Spinal cord (tissue), 10 donors: ENCODE results near the gene RGS6. TPM values are rescaled to one million over a fixed set of nuclear protein-coding genes. Genes with fewer than 3 reads are reported as not detected.
"Not testable (repeated sequence)": the region's sequence is repeated elsewhere in the genome, so short reads cannot be mapped to it uniquely, and the experiment has no call there.

Experiments used
- DNase-seq, 6 donors: peaks; one replicate each; pipeline versions ENCODE4 v3.0.0 to v3.0.0-alpha.2; 2013 to 2015; ENCODE audit warnings: low spot score in 6 of 6, low read depth in 4 of 6
- H3K27ac ChIP-seq: one replicate; pipeline ENCODE4 v1.5.1; 2013; ENCODE audit warnings: low read depth, low read length, control low read depth
- H3K27me3 ChIP-seq: one replicate; pipeline ENCODE4 v1.6.1; 2013; ENCODE audit warnings: low read length; ENCODE audit not compliant: control insufficient read depth, insufficient read depth
- H3K36me3 ChIP-seq: one replicate; pipeline ENCODE4 v1.6.1; 2013; ENCODE audit warnings: low read length; ENCODE audit not compliant: control insufficient read depth, insufficient read depth
- H3K4me1 ChIP-seq: one replicate; pipeline ENCODE4 v1.6.1; 2013; ENCODE audit warnings: low read length; ENCODE audit not compliant: control insufficient read depth, insufficient read depth
- H3K4me3 ChIP-seq: one replicate; pipeline ENCODE4 v1.5.1; 2013; ENCODE audit warnings: low read depth, low read length, control low read depth
- H3K9me3 ChIP-seq: one replicate; pipeline ENCODE4 v1.6.1; 2013; ENCODE audit warnings: low read length; ENCODE audit not compliant: control insufficient read depth, insufficient read depth
- WGBS: methylation state at CpG from one replicate; pipeline ENCODE4 v1.1.5; 2013; ENCODE audit warnings: missing lambda C conversion rate; ENCODE audit not compliant: insufficient coverage; 5-methylcytosine and 5-hydroxymethylcytosine counted together
- long read RNA-seq, 4 donors: transcript quantifications; one replicate each; lab custom pipeline, GENCODE V29; 2026
- polyA plus RNA-seq, 2 donors: library from polyadenylated mRNA; unstranded; fragments of 120-200 nt; gene quantifications; one replicate each; pipeline ENCODE4 v1.2.1, GENCODE V29; 2013; ENCODE audit not compliant: insufficient read length in 2 of 2
- total RNA-seq, 2 donors: library from RNA; depleted of rRNA in 1 of 2; stranded (reverse); fragments of 120-200 nt in 1 of 2; fragments of >200 nt in 1 of 2; gene quantifications; one replicate each; pipeline versions ENCODE4 v1.2.3 to v1.2.4, GENCODE V29; 2013 to 2014
- donor health status: healthy.

RGS6 gene
- total RNA-seq (1 to 10 TPM; 9.1 to 9.4 TPM), polyA plus RNA-seq (10 to 100 TPM; 11.2 to 11.5 TPM)
- long read RNA-seq, donor 1, result 0 reads
- long read RNA-seq, donor 2, result 0 reads
- long read RNA-seq, donor 3, result 0 reads
- long read RNA-seq, donor 4, result 0 reads

DNA sequence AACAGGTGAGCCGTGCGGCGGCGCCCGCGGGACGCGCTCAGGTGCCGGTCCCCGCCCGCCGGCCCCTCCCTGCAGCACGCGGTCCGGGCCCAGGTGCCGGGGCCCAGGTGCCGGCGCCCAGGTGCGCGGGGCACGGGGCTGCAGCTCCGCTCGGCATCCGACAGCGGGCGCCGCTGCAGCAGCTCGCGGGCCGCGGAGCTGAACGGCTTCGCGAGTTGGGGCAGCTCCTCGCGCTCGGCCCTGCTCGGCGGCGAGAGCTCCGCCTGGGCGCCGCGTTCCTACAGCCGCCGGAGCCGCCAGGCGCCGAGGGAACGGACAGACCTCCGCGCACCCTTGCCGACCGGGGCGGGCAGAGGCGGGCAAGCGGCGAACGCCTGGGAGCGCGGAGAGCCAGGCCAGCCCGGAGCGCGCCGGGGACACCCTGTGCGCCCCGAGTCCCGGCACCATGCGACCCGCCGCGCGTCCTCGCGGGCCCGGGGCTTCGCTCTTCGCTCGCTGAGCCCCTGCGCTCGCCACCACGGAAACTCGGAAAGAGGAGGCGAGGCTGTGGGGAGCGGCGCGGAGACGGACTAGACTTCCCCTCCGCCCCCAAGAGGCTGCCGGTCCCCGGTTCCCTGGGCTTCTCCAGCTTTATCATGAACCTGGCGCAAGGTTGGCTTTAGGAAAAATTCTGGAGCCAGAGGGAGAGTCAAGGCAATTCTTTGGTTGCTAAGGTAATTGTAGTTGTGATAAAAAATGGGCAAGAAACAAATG lies at the start of gene RGS6:
RGS6 (plus strand) TSS at position 201 of the 753 bp plus-strand sequence.
- WGBS, result under 1% methylated on average over 89 of the region's 92 CpGs
- Histone ChIP-seq H3K9me3 (no peaks in the 10 kb centered on the region), H3K36me3 (no peaks in the 10 kb centered on the region), H3K27ac (peak within 1 kb of the TSS; percentile 12), H3K4me3 (peak within 1 kb of the TSS; percentile 43), H3K27me3 (peaks cover 25% of the 10 kb centered on the region), H3K4me1 (peaks cover 13% of the 10 kb centered on the region)
- DNase-seq, result peak in 3 of 6 donors; percentile 24 to 80 (median 74)

DNA sequence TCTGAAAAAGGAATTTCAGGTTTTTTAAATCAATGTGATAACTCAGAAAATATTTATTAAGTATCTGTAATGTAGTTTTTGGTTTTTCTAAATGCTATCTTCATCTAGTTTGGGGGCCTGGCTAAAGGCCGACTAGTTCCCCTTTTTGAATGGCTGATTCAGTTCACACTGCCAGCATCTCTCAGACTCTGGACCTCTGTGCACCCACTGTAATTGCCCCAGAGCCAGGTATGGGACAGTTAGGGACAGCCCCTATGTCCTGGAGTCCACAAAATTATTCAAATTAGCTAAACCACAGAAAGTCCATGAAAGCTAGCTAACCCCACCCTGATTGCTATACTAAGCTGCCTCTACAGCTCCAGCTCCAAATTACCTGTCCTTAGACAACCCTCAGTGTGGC lies 49.1 kb upstream of the RGS6 start:
- DNase-seq, result no peak
- no peaks in the 10 kb centered on the region for H3K36me3 ChIP-seq
- no peaks in the 10 kb centered on the region for H3K27me3 ChIP-seq
- H3K4me1 ChIP-seq, result no peaks in the 10 kb centered on the region
- no peak overlapping the region for H3K27ac ChIP-seq
- 100% methylated on average over 1 of the region's 1 CpG for WGBS
- H3K4me3 ChIP-seq, result no peak overlapping the region
- no peaks in the 10 kb centered on the region for H3K9me3 ChIP-seq

DNA sequence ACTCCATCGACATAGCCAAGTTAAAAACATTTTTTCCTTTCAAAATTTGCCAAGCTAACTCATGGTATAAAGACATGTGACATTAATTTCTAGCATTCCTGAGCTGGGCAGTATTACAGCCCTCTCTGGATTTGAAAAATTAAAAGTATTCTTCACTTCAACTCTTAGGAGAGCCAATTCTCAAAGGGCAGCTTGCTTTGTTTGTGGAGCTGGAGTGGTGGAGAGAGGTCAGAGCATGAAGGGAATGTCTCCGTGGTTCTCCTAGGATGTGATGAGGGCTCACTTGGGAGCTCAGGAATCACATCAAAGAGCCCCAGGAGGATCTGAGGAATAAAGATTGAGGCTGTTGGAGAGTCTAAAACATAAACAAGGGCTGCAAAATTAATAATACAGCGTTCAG lies 46.9 kb upstream of the RGS6 start:
- peak in 1 of 6 donors; percentile 31 for DNase-seq

DNA sequence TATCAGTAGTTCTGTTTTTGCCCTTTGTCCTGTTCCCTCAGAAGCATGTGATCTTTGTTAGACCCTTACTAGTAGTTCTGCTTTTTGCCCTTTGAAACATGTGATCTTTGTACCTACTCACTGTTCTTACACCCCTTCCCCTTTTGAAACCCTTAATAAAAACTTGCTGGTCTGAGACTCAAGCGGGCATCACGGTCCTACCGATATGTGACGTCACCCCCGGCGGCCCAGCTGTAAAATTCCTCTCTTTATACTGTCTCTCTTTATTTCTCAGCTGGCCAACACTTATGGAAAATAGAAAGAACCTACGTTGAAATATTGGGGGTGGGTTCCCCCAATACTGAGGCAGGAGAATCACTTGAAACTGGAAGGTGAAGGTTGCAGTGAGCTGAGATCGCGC lies 44.4 kb upstream of the RGS6 start:
- not testable (repeated sequence) for H3K36me3 ChIP-seq, H3K4me3 ChIP-seq, H3K27ac ChIP-seq, DNase-seq, H3K27me3 ChIP-seq, H3K9me3 ChIP-seq, H3K4me1 ChIP-seq
- WGBS, result no CpG with 5 or more reads among the region's 9 CpGs

More for the DNA sequence above, 46.9 kb upstream of the RGS6 start:
- 50% methylated on average over 1 of the region's 3 CpGs for WGBS
- Histone ChIP-seq H3K27ac (no peak overlapping the region), H3K27me3 (no peaks in the 10 kb centered on the region), H3K36me3 (no peaks in the 10 kb centered on the region), H3K9me3 (no peaks in the 10 kb centered on the region), H3K4me1 (no peaks in the 10 kb centered on the region), H3K4me3 (no peak overlapping the region)

DNA sequence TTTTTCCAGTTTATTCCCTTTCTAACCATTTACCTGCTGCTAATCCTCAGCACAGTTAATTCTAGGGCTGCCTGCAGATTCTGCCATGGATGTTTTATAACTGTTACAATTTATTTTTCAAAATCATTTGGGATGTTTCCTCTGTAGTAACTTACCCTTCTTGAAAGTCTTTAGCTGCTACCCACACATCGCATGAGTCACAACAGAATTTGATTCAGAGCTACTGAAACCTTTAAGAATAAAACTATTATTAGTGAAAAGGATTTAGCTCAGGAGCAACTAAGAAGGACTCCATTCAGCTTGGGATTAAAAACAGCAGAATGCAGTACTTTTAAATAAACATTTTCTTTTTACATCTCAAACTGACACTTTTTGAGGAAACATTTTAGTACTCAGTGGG lies 41.7 kb upstream of the RGS6 start:
- no peaks in the 10 kb centered on the region for H3K4me1 ChIP-seq
- no CpG with 5 or more reads among the region's 1 CpG for WGBS
- no peak for DNase-seq
- H3K36me3 ChIP-seq, result no peaks in the 10 kb centered on the region
- H3K9me3 ChIP-seq, result no peaks in the 10 kb centered on the region
- no peak overlapping the region for H3K27ac ChIP-seq
- no peaks in the 10 kb centered on the region for H3K27me3 ChIP-seq
- H3K4me3 ChIP-seq, result no peak overlapping the region

DNA sequence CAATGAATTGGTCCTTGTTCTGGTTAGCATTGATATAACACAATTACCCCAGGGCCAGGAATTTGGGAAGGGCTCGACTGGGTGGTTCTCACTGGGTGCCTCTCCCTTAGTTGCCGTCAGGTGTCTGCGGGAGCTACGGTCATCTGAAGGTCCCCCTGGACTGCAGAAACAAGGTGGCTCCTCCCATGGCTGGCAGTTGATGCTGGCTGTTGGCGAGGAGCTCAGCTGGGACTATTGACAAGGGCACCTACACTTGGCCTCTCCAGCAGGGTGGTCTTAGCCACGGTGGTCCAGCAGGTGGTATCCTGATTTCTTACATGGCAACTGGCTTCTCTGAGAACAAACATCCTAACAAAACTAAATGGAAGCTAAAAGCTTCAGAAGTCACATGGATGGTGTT lies 41.0 kb upstream of the RGS6 start:
- Histone ChIP-seq H3K27ac (no peak overlapping the region), H3K36me3 (no peaks in the 10 kb centered on the region), H3K4me1 (no peaks in the 10 kb centered on the region), H3K9me3 (no peaks in the 10 kb centered on the region), H3K4me3 (no peak overlapping the region), H3K27me3 (no peaks in the 10 kb centered on the region)
- no peak for DNase-seq
- 88% methylated on average over 5 of the region's 6 CpGs for WGBS

DNA sequence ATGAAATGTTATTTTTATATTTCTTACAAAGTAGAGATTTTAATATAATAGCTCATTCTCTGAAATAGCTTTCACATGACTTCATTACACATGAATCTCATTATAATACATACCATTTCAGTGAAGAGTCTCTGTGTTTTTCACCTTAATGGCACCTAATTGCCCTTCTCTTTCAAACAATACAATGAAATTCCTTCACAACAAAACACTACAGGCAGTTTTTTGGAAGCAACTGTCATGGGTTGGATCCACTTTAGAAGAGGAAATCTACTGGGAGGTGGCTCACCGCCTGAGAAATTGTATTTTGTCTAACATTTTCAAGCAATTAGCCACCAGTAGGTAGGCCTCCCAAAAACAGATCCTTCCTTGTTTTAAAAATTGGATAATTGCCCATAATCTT lies 40.3 kb upstream of the RGS6 start:
- H3K4me1 ChIP-seq, result no peaks in the 10 kb centered on the region
- no peak for DNase-seq
- no CpG with 5 or more reads among the region's 1 CpG for WGBS
- no peaks in the 10 kb centered on the region for H3K9me3 ChIP-seq
- no peak overlapping the region for H3K27ac ChIP-seq
- H3K27me3 ChIP-seq, result no peaks in the 10 kb centered on the region
- H3K4me3 ChIP-seq, result no peak overlapping the region
- H3K36me3 ChIP-seq, result no peaks in the 10 kb centered on the region

DNA sequence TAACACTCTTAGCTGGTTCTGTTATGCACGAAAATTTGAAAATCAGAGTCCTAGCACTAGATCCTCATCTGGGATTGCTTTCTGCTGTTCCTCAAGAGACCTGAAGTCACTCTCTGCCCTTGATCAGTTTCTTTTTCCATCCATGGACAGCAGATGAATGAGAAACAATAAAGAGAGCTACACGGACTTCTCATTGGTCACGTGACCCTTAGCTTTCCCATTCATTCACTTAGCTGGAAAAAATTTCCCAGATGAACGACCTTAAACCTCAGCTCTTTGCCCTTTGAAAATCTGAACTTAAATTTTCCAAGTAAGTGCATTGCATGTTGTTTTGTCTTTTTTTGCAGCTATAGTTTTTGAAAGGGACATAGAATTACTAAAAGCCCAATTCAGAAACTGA lies 27.2 kb upstream of the RGS6 start:
- 39% methylated on average over 4 of the region's 4 CpGs for WGBS
- no peak for DNase-seq

DNA sequence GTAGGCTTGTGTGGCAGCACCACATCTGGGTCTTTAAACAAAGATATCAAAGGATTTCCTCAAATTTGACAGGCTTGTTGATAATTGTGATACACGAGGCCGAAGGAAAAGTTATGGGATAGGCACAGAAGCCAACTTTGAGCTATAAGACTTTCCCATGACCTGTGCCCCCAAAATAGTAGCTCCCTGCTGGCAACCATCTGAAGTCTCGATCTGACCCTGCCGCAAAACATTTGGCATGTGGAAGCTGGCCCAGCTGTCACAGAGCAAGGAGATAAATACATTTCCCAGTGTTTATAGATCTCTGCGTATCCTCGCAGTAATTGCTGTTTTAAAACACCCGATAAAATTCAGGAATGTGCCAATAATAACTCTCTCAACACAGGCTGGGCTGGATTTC lies 26.4 kb upstream of the RGS6 start:
- no peaks in the 10 kb centered on the region for H3K4me1 ChIP-seq
- no peaks in the 10 kb centered on the region for H3K9me3 ChIP-seq
- peak in 1 of 6 donors; percentile 27 for DNase-seq
- WGBS, result 35% methylated on average over 2 of the region's 7 CpGs
- H3K4me3 ChIP-seq, result no peak overlapping the region
- no peaks in the 10 kb centered on the region for H3K36me3 ChIP-seq
- no peak overlapping the region for H3K27ac ChIP-seq
- H3K27me3 ChIP-seq, result no peaks in the 10 kb centered on the region

More for the DNA sequence above, 27.2 kb upstream of the RGS6 start:
- no peaks in the 10 kb centered on the region for H3K4me1 ChIP-seq
- H3K4me3 ChIP-seq, result no peak overlapping the region
- no peak overlapping the region for H3K27ac ChIP-seq
- H3K36me3 ChIP-seq, result no peaks in the 10 kb centered on the region
- no peaks in the 10 kb centered on the region for H3K9me3 ChIP-seq
- H3K27me3 ChIP-seq, result no peaks in the 10 kb centered on the region
